ENCODE measurements around the gene SASH1.

- TF ChIP-seq, protein P1, sequence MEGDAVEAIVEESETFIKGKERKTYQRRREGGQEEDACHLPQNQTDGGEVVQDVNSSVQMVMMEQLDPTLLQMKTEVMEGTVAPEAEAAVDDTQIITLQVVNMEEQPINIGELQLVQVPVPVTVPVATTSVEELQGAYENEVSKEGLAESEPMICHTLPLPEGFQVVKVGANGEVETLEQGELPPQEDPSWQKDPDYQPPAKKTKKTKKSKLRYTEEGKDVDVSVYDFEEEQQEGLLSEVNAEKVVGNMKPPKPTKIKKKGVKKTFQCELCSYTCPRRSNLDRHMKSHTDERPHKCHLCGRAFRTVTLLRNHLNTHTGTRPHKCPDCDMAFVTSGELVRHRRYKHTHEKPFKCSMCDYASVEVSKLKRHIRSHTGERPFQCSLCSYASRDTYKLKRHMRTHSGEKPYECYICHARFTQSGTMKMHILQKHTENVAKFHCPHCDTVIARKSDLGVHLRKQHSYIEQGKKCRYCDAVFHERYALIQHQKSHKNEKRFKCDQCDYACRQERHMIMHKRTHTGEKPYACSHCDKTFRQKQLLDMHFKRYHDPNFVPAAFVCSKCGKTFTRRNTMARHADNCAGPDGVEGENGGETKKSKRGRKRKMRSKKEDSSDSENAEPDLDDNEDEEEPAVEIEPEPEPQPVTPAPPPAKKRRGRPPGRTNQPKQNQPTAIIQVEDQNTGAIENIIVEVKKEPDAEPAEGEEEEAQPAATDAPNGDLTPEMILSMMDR (conservative IDR thresholded peaks at IDR 0.05 in 1 of 2, IDR thresholded peaks at IDR 0.05 in 1 of 2; ENCODE audit: low read depth in 1 of 2, low read length in 2 of 2), result no peak
- no peak for TF ChIP-seq EZH2 (IDR thresholded peaks at IDR 0.05; ENCODE audit: low read length, missing control alignments)
Observed at GRCh38 chr6:148359228-148359627, 16.6 kb downstream of the SASH1 start.
